NCI-H526 treated with DMSO at 0.1 percent for 48 hours (cell line): ENCODE measurements around the gene CPXM2.

Experiments
- DNase-seq: peaks from one replicate; lab custom pipeline; 2025; lab: John Stamatoyannopoulos, UW

The CPXM2 gene

GRCh38 chr10:123904834-123905409, 13.3 kb upstream of the CPXM2 start:
- peak; percentile 7 for DNase-seq

- DNase-seq, result no peak
Measured at GRCh38 chr10:123903621-123904020, 12.0 kb upstream of the CPXM2 start.

- DNase-seq, result no peak
Measured at GRCh38 chr10:123901621-123902020, 10.0 kb upstream of the CPXM2 start.

- DNase-seq, result no peak
Measured at GRCh38 chr10:123897146-123897545, 5.5 kb upstream of the CPXM2 start.

- DNase-seq, result no peak
Measured at GRCh38 chr10:123896246-123896927, 4.8 kb upstream of the CPXM2 start.

- no peak for DNase-seq
Measured at GRCh38 chr10:123893651-123894050, 2.0 kb upstream of the CPXM2 start.

GRCh38 chr10:123890756-123891143, 857 bp downstream of the CPXM2 start:
- no peak for DNase-seq

- DNase-seq, result no peak
Measured at GRCh38 chr10:123890226-123890625, 1.4 kb downstream of the CPXM2 start.

GRCh38 chr10:123889821-123890220, 1.8 kb downstream of the CPXM2 start:
- no peak for DNase-seq

GRCh38 chr10:123888751-123889150, 2.9 kb downstream of the CPXM2 start:
- DNase-seq, result no peak

GRCh38 chr10:123888256-123888655, 3.4 kb downstream of the CPXM2 start:
- no peak for DNase-seq

GRCh38 chr10:123886292-123886691, 5.3 kb downstream of the CPXM2 start:
- no peak for DNase-seq

- DNase-seq, result no peak
Measured at GRCh38 chr10:123885406-123886170, 6.0 kb downstream of the CPXM2 start.

GRCh38 chr10:123884907-123885381, 6.7 kb downstream of the CPXM2 start:
- no peak for DNase-seq

- no peak for DNase-seq
Measured at GRCh38 chr10:123884351-123884906, 7.2 kb downstream of the CPXM2 start.

- DNase-seq, result no peak
Measured at GRCh38 chr10:123883673-123884320, 7.8 kb downstream of the CPXM2 start.

- no peak for DNase-seq
Measured at GRCh38 chr10:123882681-123883445, 8.7 kb downstream of the CPXM2 start.

- DNase-seq, result no peak
Measured at GRCh38 chr10:123882177-123882576, 9.4 kb downstream of the CPXM2 start.

- no peak for DNase-seq
Measured at GRCh38 chr10:123879606-123880257, 11.9 kb downstream of the CPXM2 start.

GRCh38 chr10:123878666-123879303, 12.8 kb downstream of the CPXM2 start:
- no peak for DNase-seq
